ENCODE measurements around the gene TUBB4A.

DNA sequence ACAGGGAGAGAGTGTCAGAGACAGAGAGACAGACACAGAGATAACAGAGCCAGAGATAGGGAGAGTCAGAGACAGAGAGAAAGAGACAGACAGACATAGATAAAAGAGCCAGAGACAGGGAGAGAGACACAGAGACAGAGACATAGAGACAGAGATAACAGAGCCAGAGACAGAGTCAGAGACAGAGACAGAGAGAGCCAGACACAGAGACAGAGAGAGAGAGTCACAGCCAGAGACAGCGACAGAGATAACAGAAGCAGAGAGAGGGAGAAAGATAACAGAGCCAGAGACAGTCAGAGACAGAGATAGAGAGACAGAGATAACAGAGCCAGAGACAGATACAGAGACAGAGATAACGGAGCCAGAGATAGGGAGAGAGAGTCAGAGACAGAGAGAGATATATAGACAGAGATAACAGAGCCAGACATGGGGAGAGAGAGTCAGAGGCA lies 27.9 kb upstream of the TUBB4A start:
- no peak for TF ChIP-seq JUNB (IDR thresholded peaks at IDR 0.05)
- no peak for TF ChIP-seq CBX8 (IDR thresholded peaks at IDR 0.05)
- TF ChIP-seq EP300 (IDR thresholded peaks at IDR 0.05) = no peak
- TF ChIP-seq, protein P1, sequence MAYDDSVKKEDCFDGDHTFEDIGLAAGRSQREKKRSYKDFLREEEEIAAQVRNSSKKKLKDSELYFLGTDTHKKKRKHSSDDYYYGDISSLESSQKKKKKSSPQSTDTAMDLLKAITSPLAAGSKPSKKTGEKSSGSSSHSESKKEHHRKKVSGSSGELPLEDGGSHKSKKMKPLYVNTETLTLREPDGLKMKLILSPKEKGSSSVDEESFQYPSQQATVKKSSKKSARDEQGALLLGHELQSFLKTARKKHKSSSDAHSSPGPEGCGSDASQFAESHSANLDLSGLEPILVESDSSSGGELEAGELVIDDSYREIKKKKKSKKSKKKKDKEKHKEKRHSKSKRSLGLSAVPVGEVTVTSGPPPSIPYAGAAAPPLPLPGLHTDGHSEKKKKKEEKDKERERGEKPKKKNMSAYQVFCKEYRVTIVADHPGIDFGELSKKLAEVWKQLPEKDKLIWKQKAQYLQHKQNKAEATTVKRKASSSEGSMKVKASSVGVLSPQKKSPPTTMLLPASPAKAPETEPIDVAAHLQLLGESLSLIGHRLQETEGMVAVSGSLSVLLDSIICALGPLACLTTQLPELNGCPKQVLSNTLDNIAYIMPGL (CRISPR knock-in tag; IDR thresholded peaks at IDR 0.05; ENCODE audit: borderline replicate concordance) = no peak
- no peak for TF ChIP-seq RCOR1 (IDR thresholded peaks at IDR 0.05; ENCODE audit: low read depth, low read length)
- no peak for TF ChIP-seq FOSB (CRISPR knock-in tag; IDR thresholded peaks at IDR 0.05)

Measured in A549 (cell line).